EL (cell line): ENCODE results near the gene CRTC3.
"Not testable (repeated sequence)": the region's sequence is repeated elsewhere in the genome, so short reads cannot be mapped to it uniquely, and the experiment has no call there.

Experiments
- DNase-seq: peaks from one replicate; pipeline ENCODE4 v3.0.0-alpha.2; 2016

CRTC3 gene

DNA sequence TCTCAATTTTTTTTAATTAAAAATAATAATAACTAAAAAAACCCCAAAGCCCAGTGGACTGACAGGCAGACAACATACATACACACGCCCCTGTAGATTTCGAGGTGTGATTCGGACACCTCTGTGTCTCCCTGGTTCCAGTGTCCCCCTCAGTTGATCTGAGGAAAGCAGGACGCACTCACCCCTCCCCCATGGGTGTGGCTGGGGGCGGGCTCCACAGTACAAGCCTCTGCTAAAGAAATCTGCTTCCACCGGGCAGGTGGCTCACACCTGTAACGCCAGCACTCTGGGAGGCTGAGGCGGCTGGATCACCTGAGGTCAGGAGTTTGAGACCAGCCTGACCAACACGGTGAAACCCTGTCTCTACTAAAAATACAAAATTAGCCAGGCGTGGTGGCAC is 153.6 kb downstream of the CRTC3 start:
- no peak for DNase-seq

DNA sequence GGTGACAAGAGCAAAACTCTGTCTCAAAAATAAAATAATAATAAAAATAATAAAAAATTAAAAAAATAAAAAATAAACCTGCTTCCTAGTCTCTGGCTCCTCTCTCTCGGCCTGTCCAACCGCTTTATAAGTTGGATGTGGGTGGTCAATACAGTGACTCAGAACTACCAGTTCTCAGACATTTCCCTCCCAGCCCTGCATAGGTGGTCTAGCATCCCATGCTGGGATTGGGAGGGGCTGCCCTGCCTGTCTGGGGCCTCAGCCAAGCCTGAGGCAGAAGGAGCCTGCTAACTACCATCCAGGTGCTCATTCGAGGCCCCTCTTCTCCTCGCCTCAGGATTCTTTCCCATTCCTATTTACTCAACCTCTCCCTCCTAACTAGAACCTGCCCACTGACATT is 154.2 kb downstream of the CRTC3 start:
- DNase-seq, result no peak

DNA sequence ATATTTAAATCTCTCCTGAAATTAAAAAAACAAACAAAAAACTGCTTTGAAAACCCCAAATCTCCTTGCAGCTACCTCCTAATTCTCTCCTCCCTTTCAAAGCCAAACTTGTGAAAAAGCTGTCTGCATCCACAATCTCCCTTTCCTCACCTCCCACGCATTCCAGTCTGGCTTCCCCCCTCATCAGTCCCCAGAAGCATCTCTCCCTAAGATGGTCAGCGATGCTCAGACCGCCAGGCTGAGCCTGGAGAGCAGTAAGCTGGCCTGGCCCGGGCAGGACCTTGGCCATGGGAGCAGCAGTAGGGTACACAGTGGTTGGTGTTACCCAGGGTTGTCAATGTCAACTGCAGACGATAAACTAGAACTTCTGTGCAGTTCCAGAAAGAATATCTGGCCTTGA is 154.6 kb downstream of the CRTC3 start:
- DNase-seq, result no peak

DNA sequence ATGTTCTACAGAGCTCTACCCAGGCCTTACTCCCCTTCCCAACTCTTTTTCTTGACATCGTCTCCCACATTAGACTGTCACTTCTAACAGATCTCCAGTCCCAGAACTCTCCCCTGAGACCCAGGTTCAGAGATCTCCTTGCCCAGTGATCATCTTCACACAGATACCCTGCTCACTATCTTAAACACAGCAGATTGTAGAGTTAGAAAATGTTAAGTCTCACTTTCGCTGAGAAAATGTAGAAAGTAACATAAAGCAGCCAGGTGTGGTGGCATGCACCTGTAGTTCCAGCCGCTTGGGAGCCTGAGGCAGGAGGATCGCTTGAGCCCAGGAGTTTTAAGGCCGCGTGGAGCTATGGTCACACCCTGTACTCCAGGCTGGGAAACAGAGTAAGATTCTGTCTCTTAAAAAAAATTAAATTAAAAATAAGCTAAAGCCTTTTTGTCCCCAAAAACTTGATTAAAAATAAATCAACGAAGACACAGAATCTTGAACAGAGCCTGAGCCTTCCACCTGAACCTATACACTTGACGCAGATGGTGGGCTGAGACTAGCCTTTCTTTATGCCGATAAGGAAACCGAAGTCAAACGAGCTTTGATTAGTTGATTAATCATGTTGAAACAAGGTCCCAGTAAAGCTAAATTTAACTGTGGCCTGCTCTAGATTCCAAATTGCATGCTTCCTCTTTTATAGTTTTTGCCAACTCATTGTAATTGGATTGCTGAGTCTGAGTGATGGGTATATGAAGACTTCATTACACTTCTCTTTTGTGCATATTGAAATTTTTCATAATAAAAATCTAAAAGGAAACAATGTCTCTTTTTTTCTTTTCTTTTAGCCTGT is 156.1 kb downstream of the CRTC3 start:
- DNase-seq, result no peak

DNA sequence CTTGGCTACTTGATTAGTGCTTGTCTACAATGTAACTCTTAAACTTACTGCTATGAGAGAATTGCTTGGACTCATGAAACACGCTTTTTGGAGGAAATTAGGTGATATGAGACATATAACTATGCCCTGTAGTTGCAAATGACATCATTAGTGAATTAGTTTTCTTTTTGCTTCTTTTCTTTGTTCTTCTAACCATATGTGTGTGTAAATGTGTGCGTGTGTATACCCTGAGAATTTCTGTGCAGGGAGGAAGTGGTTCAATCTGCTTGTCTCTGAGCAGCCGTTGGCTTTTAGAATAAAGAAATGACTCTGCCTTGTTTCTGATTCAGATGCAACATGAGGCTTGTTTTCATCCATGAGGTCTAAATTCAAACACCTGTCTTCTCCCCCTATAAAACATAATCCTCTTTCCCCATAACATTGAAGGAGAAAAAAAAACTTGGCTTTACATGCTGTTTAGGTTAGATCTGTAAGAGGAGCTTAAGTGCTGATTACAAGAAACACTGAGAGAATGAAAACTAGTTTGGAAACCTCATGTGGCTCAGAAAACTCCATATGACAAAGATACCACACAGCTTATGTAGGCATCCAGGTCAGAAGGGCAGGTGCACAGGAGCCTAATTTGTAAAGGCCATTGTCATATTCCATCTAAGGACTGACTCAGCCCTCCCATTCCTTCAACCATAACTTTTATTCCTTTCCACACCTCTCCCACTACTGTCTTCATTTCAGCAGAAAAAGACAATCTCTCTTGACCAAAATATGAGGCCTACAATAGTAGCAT is 156.9 kb downstream of the CRTC3 start:
- DNase-seq, result no peak

DNA sequence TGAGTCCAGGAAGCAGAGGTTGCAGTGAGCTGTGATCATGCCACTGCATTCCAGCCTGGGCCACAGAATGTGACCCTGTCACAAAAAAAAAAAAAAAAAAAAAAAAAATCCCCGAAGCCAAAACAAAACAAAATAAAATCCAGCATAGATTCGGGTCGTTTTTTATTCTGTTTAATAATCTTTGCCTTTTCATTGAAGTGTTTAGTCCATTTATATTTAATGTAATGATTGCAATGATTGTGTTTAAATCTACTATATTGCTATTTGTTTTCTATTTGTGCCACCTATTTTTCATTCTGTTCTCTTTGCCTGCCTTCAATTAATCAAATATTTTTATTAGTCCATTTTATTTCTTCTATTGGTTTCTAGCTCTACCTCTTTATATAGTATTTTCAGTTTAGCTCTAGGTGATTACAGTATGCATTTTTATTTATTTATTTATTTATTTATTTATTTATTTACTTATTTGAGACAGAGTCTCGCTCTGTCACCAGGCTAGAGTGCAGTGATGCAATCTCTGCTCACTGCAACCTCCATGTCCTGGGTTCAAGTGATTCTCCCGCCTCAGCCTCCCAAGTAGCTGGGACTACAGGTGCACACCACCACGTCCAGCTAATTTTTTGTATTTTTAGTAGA is 159.7 kb downstream of the CRTC3 start:
- not testable (repeated sequence) for DNase-seq

DNA sequence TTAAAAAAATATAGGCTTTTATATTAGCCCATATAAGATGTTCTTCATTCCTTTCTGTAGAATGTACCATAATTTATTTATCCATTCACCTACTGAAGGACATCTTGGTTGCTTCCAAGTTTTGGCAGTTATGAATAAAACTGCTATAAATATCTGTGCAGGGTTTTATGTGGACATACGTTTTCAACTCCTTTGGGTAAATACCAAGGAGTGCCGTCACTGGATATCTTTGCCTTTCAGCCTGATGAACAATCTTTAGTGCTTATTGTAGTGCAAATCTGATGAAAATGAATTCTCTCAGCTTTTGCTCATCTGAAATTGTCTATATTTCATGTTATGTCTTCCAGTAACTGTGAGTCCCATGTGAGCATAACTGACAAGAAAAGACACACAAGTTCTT is 160.9 kb downstream of the CRTC3 start:
- no peak for DNase-seq

DNA sequence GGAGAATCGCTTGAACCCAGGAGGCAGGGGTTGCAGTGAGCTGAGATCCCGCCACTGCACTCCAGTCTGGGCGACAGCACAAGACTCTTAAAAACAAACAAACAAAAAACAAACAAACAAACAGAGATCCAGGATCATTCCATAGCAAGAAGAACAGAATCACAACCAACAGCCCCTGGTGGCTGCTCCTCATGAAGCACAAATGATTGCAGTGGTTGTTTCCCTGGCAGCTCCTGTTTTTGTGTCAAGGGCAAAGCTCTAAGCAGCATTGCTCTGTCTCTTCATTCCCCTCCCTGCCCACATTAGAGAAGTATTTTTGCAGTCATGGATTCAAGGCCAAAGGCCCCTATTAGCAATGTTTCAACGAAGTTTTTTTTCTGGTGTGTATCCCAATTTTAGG is 161.6 kb downstream of the CRTC3 start:
- DNase-seq, result no peak

DNA sequence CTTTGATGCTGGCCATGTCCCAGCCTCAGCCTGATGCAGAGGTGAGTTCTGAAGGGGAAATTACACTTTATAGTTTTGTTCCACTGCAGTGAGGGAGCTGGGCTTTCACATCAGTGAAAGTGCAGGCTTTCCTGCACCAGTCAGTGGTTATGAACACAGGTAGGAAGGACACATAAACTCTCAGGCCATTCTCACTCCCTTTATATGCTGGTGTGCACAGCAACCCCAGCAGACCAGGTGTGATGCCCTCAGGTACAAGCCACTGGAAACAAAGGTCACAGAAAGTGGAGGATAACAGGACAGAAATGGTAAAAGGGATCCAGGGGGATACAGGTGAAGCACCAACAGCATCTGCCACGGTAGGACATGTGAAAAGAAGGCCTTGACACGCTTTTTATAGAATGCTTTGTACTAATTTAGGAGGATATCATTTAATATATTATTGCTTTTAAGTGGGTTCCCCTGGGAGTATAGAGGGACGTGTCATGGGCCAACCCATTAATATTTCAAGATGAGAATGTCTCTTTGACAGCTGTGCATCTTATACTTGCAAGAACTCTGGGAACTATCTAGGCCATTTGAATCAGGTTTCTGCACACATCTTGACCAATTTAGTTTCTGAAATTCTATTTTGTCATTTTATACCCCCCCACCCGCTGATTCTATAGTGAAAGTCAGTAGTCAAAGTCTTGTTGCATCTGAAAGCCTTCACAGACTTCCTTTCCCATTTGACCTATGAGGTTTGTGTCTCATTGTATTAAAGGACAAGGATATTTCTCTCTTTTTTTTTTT is 162.5 kb downstream of the CRTC3 start:
- DNase-seq, result no peak
